IMR-90 (cell line): ENCODE data around the gene XIST. TPM values are rescaled to one million over a fixed set of nuclear protein-coding genes. Genes with fewer than 3 reads are reported as not detected.

ENCODE experiments used
- ATAC-seq: fragments of 200-7000 bp; cut with Tn5 transposase; 2 replicates; pipeline ENCODE4 v1.9.1; 2020; ENCODE audit warnings: low read depth, mild to moderate bottlenecking, moderate library complexity
- BruUV-seq: library from RNA; stranded (reverse); fragments of 400-500 nt; replicated peaks from 2 replicates; lab custom pipeline; 2021; lab: Mats Ljungman, UMichigan
- CTCF ChIA-PET: fragments of 300-600 bp; formaldehyde crosslinking; extraction: SDS; loops from one replicate; lab custom pipeline; 2021; ENCODE audit warnings: antibody characterized with exemption; lab: Yijun Ruan, JAX
- POLR2A ChIA-PET: fragments of 300-600 bp; sonication (Branson Sonifier 250); formaldehyde crosslinking; loops from one replicate; lab custom pipeline; 2022; ENCODE audit warnings: antibody characterized with exemption; ENCODE audit not compliant: unreplicated experiment; lab: Charles Lee
- DNase-seq: peaks from one replicate; pipeline ENCODE4 v3.0.0; 2013
- H2AFZ ChIP-seq: replicated peaks from 2 replicates; pipeline ENCODE3; 2013; ENCODE audit warnings: low read length, mild to moderate bottlenecking; ENCODE audit not compliant: poor library complexity
- H2AK5ac ChIP-seq: 2 replicates; pipeline ENCODE4 v1.6.1; 2013; ENCODE audit warnings: low read depth, low read length, inconsistent platforms
- H2AK9ac ChIP-seq: replicated peaks from 2 replicates; pipeline ENCODE3; 2013; ENCODE audit warnings: mild to moderate bottlenecking, low read depth, low read length, moderate library complexity; ENCODE audit not compliant: poor library complexity
- H2BK120ac ChIP-seq: 2 replicates; pipeline ENCODE4 v1.6.1; 2013; ENCODE audit warnings: low read depth, low read length, inconsistent platforms
- H2BK15ac ChIP-seq: 3 replicates; pipeline ENCODE4 v1.6.1; 2013; ENCODE audit warnings: low read depth, low read length, inconsistent platforms
- H2BK20ac ChIP-seq: 2 replicates; pipeline ENCODE4 v1.6.1; 2013; ENCODE audit warnings: low read depth, mild to moderate bottlenecking, inconsistent platforms, low read length, moderate library complexity
- H2BK5ac ChIP-seq: 2 replicates; pipeline ENCODE4 v1.6.1; 2013; ENCODE audit warnings: mild to moderate bottlenecking, low read depth, low read length, inconsistent platforms; ENCODE audit not compliant: poor library complexity, severe bottlenecking
- H3K14ac ChIP-seq: replicated peaks from 2 replicates; pipeline ENCODE4 v1.6.1; 2013; ENCODE audit warnings: low read depth, low read length, inconsistent platforms
- H3K18ac ChIP-seq: 2 replicates; pipeline ENCODE4 v1.6.1; 2013; ENCODE audit warnings: low read depth, low read length, control low read depth
- H3K23ac ChIP-seq: 2 replicates; pipeline ENCODE4 v1.6.1; 2013; ENCODE audit warnings: low read depth, low read length, inconsistent platforms
- H3K27ac ChIP-seq: 2 replicates; pipeline ENCODE4 v1.5.1; 2013; ENCODE audit warnings: mild to moderate bottlenecking, control low read depth, low read length; ENCODE audit not compliant: insufficient read depth
- H3K27me3 ChIP-seq: 2 replicates; pipeline ENCODE4 v1.6.1; 2013; ENCODE audit warnings: low read length; ENCODE audit not compliant: control insufficient read depth, insufficient read depth
- H3K36me3 ChIP-seq: 2 replicates; pipeline ENCODE4 v1.6.1; 2013; ENCODE audit warnings: low read length, mixed read lengths; ENCODE audit not compliant: control insufficient read depth, insufficient read depth
- H3K4ac ChIP-seq: 2 replicates; pipeline ENCODE4 v1.6.1; 2013; ENCODE audit warnings: low read depth, low read length, inconsistent platforms
- H3K4me1 ChIP-seq: 2 replicates; pipeline ENCODE4 v1.6.1; 2013; ENCODE audit warnings: low read length, mixed read lengths; ENCODE audit not compliant: control insufficient read depth, insufficient read depth
- H3K4me2 ChIP-seq: 2 replicates; pipeline ENCODE4 v1.6.1; 2013; ENCODE audit warnings: low read depth, mild to moderate bottlenecking, control low read depth, low read length, moderate library complexity
- H3K4me3 ChIP-seq: 2 replicates; pipeline ENCODE4 v1.5.1; 2013; ENCODE audit warnings: low read depth, mild to moderate bottlenecking, control low read depth, low read length, moderate library complexity; ENCODE audit not compliant: insufficient read depth
- H3K56ac ChIP-seq: 2 replicates; pipeline ENCODE4 v1.6.1; 2013; ENCODE audit warnings: low read length, inconsistent platforms; ENCODE audit not compliant: insufficient read depth; ENCODE audit errors: extremely low read depth
- H3K79me1 ChIP-seq, 2 experiments: 2 replicates each; pipeline ENCODE4 v1.6.1; 2013; ENCODE audit warnings: low read length in 2 of 2, inconsistent platforms in 1 of 2, low read depth in 1 of 2
- H3K9ac ChIP-seq: 2 replicates; pipeline ENCODE4 v1.6.1; 2013; ENCODE audit warnings: low read depth, low read length, control low read depth
- H3K9me1 ChIP-seq: 2 replicates; pipeline ENCODE4 v1.6.1; 2013; ENCODE audit warnings: low read length, inconsistent platforms; ENCODE audit not compliant: insufficient read depth
- H3K9me3 ChIP-seq: 2 replicates; pipeline ENCODE4 v1.6.1; 2013; ENCODE audit warnings: low read length; ENCODE audit not compliant: control insufficient read depth, insufficient read depth
- H4K20me1 ChIP-seq: 2 replicates; pipeline ENCODE4 v1.6.1; 2013; ENCODE audit warnings: low read length, inconsistent platforms; ENCODE audit not compliant: insufficient read depth
- H4K5ac ChIP-seq: 2 replicates; pipeline ENCODE4 v1.6.1; 2013; ENCODE audit warnings: mild to moderate bottlenecking, low read depth, low read length, control low read depth
- H4K8ac ChIP-seq, 2 experiments: 2 replicates each; pipeline ENCODE4 v1.6.1; 2013; ENCODE audit warnings: low read depth in 2 of 2, low read length in 2 of 2, control low read depth in 1 of 2, inconsistent platforms in 1 of 2
- H4K91ac ChIP-seq: 2 replicates; pipeline ENCODE4 v1.6.1; 2013; ENCODE audit warnings: low read depth, low read length, inconsistent platforms; ENCODE audit not compliant: insufficient read depth
- CEBPB ChIP-seq: IDR thresholded peaks from 2 replicates; pipeline ENCODE4 v1.6.1; 2012; ENCODE audit warnings: low read depth, low read length, improper control_type of control experiment
- CHD1 ChIP-seq: IDR thresholded peaks from 2 replicates; pipeline ENCODE4 v1.6.1; 2012; ENCODE audit warnings: low read depth, low read length, improper control_type of control experiment
- CTCF ChIP-seq: conservative IDR thresholded peaks from 2 replicates; pipeline ENCODE4 v1.5.1; 2012; ENCODE audit warnings: mild to moderate bottlenecking, low read depth, low read length, improper control_type of control experiment
- RAD21 ChIP-seq: IDR thresholded peaks from 2 replicates; pipeline ENCODE4 v1.6.1; 2012; ENCODE audit warnings: low read length, improper control_type of control experiment
- SMC3 ChIP-seq: fragments of 150-350 bp; IDR thresholded peaks from 2 replicates; pipeline ENCODE4 v1.6.1; 2016; ENCODE audit warnings: low read depth, mild to moderate bottlenecking, antibody characterized with exemption, low read length, moderate library complexity
- WGBS, 2 experiments: methylation state at CpG; one replicate each; pipeline versions ENCODE4 v1.1.5 to v1.1.7; 2013; ENCODE audit warnings: missing lambda C conversion rate in 2 of 2; ENCODE audit not compliant: insufficient read length in 1 of 2; ENCODE audit errors: extremely low coverage in 2 of 2; 5-methylcytosine and 5-hydroxymethylcytosine counted together
- dilution Hi-C: fragments of 300-500 bp; cut with HindIII; formaldehyde crosslinking; loops from one replicate; pipeline ENCODE4 v1.14.3; 2018; ENCODE audit warnings: low sequenced_read_pairs; ENCODE audit not compliant: unreplicated experiment
- in situ Hi-C: fragments of 300-500 bp; cut with MboI; formaldehyde crosslinking; loops from 3 replicates; pipeline ENCODE4 v1.14.3; 2019; ENCODE audit warnings: low sequenced_read_pairs, inconsistent platforms, mixed read lengths
- intact Hi-C: fragments of 100-400 bp; cut with micrococcal nuclease; formaldehyde crosslinking; loops from 2 replicates; pipeline ENCODE4 v1.10.0; 2022
- polyA plus RNA-seq, 3 experiments: library from polyadenylated mRNA; depleted of rRNA; stranded (reverse); fragments of >200 nt; gene quantifications; 2 replicates each; pipeline ENCODE4 v1.2.3, GENCODE V29; 2012; ENCODE audit warnings: low replicate concordance in 1 of 3
- total RNA-seq: library from RNA; depleted of rRNA; stranded (reverse); fragments of >200 nt; gene quantifications from 2 replicates; pipeline ENCODE4 v1.2.3, GENCODE V29; 2012

XIST gene
- total and polyA plus RNA-seq, 2 of the 4 experiments (the other 2 are of a cell fraction): 48.9 to 159 TPM

GRCh38 chrX:73855546-73855945 lies 3.0 kb upstream of the XIST start:
- no peaks in the 10 kb centered on the region for H3K36me3 ChIP-seq
- no peak overlapping the region for H2BK5ac ChIP-seq
- POLR2A ChIA-PET: no interaction called here
- H4K5ac ChIP-seq: no peak overlapping the region
- H4K8ac ChIP-seq: no peak overlapping the region
- H2AK9ac ChIP-seq: no peak overlapping the region
- no peaks in the 10 kb centered on the region for H3K79me1 ChIP-seq
- TF ChIP-seq CEBPB (no peak), CHD1 (no peak), SMC3 (peak; percentile 100), RAD21 (peak; percentile 93), CTCF (peak; percentile 92)
- peaks cover under 1% of the 10 kb centered on the region; the same call in 1 of the 2 replicates for H3K27me3 ChIP-seq
- no peak overlapping the region for H3K23ac ChIP-seq
- H3K4me1 ChIP-seq: no peaks in the 10 kb centered on the region
- no peak overlapping the region for H2AK5ac ChIP-seq
- DNase-seq (peak; percentile 70), ATAC-seq (peak; percentile 22)
- dilution Hi-C loops: no loop called here
- H3K27ac ChIP-seq: no peak overlapping the region
- CTCF ChIA-PET: interaction anchor here (1.5 kb wide), 1 partner anchor 527 kb away, joined by 4 read pairs; no protein-coding TSS in a partner anchor
- H3K9ac ChIP-seq: no peak overlapping the region
- no peak overlapping the region for H2BK120ac ChIP-seq
- BruUV-seq: no TSS peak
- H2AFZ ChIP-seq: peak overlapping the region; percentile 10
- intact Hi-C loops: loop anchor here (1.0 to 10.0 kb wide), 7 partner anchors 89 to 1749 kb away; no protein-coding TSS in a partner anchor
- H3K9me1 ChIP-seq: no peaks in the 10 kb centered on the region
- H4K20me1 ChIP-seq: peaks cover 4% of the 10 kb centered on the region
- in situ Hi-C loops: loop anchor here (5.0 kb wide), 2 partner anchors 162 to 277 kb away; no protein-coding TSS in a partner anchor
- H3K18ac ChIP-seq: no peak overlapping the region
- WGBS, 2 experiments: no CpG with 5 or more reads among the region's 2 CpGs
- H3K9me3 ChIP-seq: no peaks in the 10 kb centered on the region
- no peak overlapping the region for H3K4me2 ChIP-seq
- H3K4ac ChIP-seq: no peak overlapping the region
- no peak overlapping the region for H3K14ac ChIP-seq
- no peak overlapping the region for H3K56ac ChIP-seq
- no peak overlapping the region for H2BK20ac ChIP-seq
- no peak overlapping the region for H2BK15ac ChIP-seq
- H4K91ac ChIP-seq: no peak overlapping the region
- H3K4me3 ChIP-seq: no peak overlapping the region
